Aorta (tissue), 5 donors: ENCODE data around the gene RETREG3. TPM values are rescaled to one million over a fixed set of nuclear protein-coding genes. Genes with fewer than 3 reads are reported as not detected.
A peak's percentile ranks its signal among the peaks of the same experiment; 100 is the strongest.
"Not testable (repeated sequence)": the region's sequence is repeated elsewhere in the genome, so short reads cannot be mapped to it uniquely, and the experiment has no call there.

Experiments
- ATAC-seq: fragments of 200-7000 bp; cut with Tn5 transposase; one replicate; pipeline ENCODE4 v1.9.1; 2022; ENCODE audit warnings: moderate library complexity; ENCODE audit not compliant: low FRiP score
- DNase-seq, 2 donors: peaks; one replicate each; pipeline ENCODE4 v3.0.0-alpha.2; 2020
- H3K27ac ChIP-seq, 2 donors: one replicate each; pipeline ENCODE4 v1.5.1; 2013; ENCODE audit warnings: low read length in 2 of 2, mild to moderate bottlenecking in 2 of 2, moderate library complexity in 2 of 2, control low read depth in 1 of 2, inconsistent platforms in 1 of 2, low read depth in 1 of 2
- H3K27me3 ChIP-seq, 2 donors: one replicate each; pipeline ENCODE4 v1.6.1; 2013; ENCODE audit warnings: control low read depth in 1 of 2, low read length in 1 of 2, mild to moderate bottlenecking in 1 of 2, moderate library complexity in 1 of 2; ENCODE audit not compliant: insufficient read depth in 2 of 2, control insufficient read depth in 1 of 2
- H3K36me3 ChIP-seq, 2 donors: one replicate each; pipeline ENCODE4 v1.6.1; 2013; ENCODE audit warnings: control low read depth in 1 of 2, low read length in 1 of 2, mild to moderate bottlenecking in 1 of 2; ENCODE audit not compliant: insufficient read depth in 2 of 2, control insufficient read depth in 1 of 2
- H3K4me1 ChIP-seq, 2 donors: one replicate each; pipeline ENCODE4 v1.6.1; 2013; ENCODE audit warnings: low read length in 2 of 2, control low read depth in 1 of 2, mild to moderate bottlenecking in 1 of 2, moderate library complexity in 1 of 2; ENCODE audit not compliant: insufficient read depth in 2 of 2, control insufficient read depth in 1 of 2
- H3K4me3 ChIP-seq, 2 donors: one replicate each; pipeline ENCODE4 v1.5.1; 2013; ENCODE audit warnings: low read length in 2 of 2, control low read depth in 1 of 2, mild to moderate bottlenecking in 1 of 2
- H3K9me3 ChIP-seq: one replicate; pipeline ENCODE4 v1.6.1; 2013; ENCODE audit warnings: mild to moderate bottlenecking, low read length; ENCODE audit not compliant: control insufficient read depth
- WGBS, 2 donors: extraction: QIAGEN DNeasy Blood & Tissue Kit; methylation state at CpG; one replicate each; pipeline ENCODE4 v1.1.7; 2013; 5-methylcytosine and 5-hydroxymethylcytosine counted together
- intact Hi-C, 2 donors: fragments of 100-400 bp; cut with DNase I; formaldehyde crosslinking; loops; one replicate each; pipeline versions ENCODE4 v1.14.2 to v1.15.0; 2022
- polyA plus RNA-seq, 2 donors: library from polyadenylated mRNA; stranded (reverse); fragments of 200-250 nt; gene quantifications; one replicate each; pipeline ENCODE4 v1.2.3, GENCODE V29; 2013
- total RNA-seq, 2 donors: library from RNA; stranded (reverse); fragmentation: NEBNext Ultra II Directional; extraction: Animal tissue kit (Norgen Biotek cat#: 25700); gene quantifications; one replicate each; pipeline ENCODE4 v1.2.1, GENCODE V29; 2021
- donor health status: healthy with polysubstance abuse.
- donor health status: Bipolar disorder and iron deficiency.
- donor health status: DM: no; HTN: no; CAD: no.
- donor health status: DM: no; HTN: no; CAD: no.
- donor health status: DM: yes; HTN: yes; CAD: no.

RETREG3 gene
- total and polyA plus RNA-seq, 4 donors, result 11.5 to 54.1 (median 35.3) TPM

- DNase-seq, result no peak
- no peak for ATAC-seq
- Histone ChIP-seq H3K9me3 (no peaks in the 10 kb centered on the region), H3K27ac (no peak overlapping the region), H3K27me3 (no peaks in the 10 kb centered on the region), H3K4me1 (no peaks in the 10 kb centered on the region), H3K4me3 (no peak overlapping the region), H3K36me3 (peaks cover 0 to 4% of the 10 kb centered on the region in 2 donors)
- intact Hi-C loops, result no loop called here
- WGBS, 2 donors, result 91 to 93% methylated on average over 39 of the region's 39 CpGs
Measured at GRCh38 chr17:42543190-42544079, 65.7 kb downstream of the RETREG3 start.

GRCh38 chr17:42541041-42541833, 67.9 kb downstream of the RETREG3 start:
- no peak for ATAC-seq
- no peak overlapping the region for H3K27ac ChIP-seq
- H3K4me3 ChIP-seq, result no peak overlapping the region
- H3K4me1 ChIP-seq, result no peaks in the 10 kb centered on the region
- 83 to 84% methylated on average over 17 of the region's 17 CpGs for WGBS, 2 donors
- intact Hi-C loops, result no loop called here
- peaks cover 0 to 4% of the 10 kb centered on the region in 2 donors for H3K36me3 ChIP-seq
- no peak for DNase-seq
- no peaks in the 10 kb centered on the region for H3K27me3 ChIP-seq
- no peaks in the 10 kb centered on the region for H3K9me3 ChIP-seq

GRCh38 chr17:42540558-42540957, 68.6 kb downstream of the RETREG3 start:
- H3K27me3 ChIP-seq, ATAC-seq, H3K4me1 ChIP-seq, H3K9me3 ChIP-seq, H3K36me3 ChIP-seq, H3K4me3 ChIP-seq, intact Hi-C loops, DNase-seq, H3K27ac ChIP-seq: not testable (repeated sequence)
- 87 to 98% methylated on average over 3 to 4 of the region's 4 CpGs for WGBS, 2 donors

GRCh38 chr17:42538482-42538881, 70.7 kb downstream of the RETREG3 start:
- no peak for ATAC-seq
- intact Hi-C loops, result no loop called here
- H3K27ac ChIP-seq, result no peak overlapping the region
- no peak for DNase-seq
- H3K4me3 ChIP-seq, result no peak overlapping the region
- no peaks in the 10 kb centered on the region for H3K4me1 ChIP-seq
- 94 to 96% methylated on average over 14 of the region's 14 CpGs for WGBS, 2 donors
- no peaks in the 10 kb centered on the region for H3K9me3 ChIP-seq
- H3K27me3 ChIP-seq, result no peaks in the 10 kb centered on the region
- H3K36me3 ChIP-seq, result peaks cover 0 to 4% of the 10 kb centered on the region in 2 donors

- no peak overlapping the region for H3K27ac ChIP-seq
- no peak overlapping the region for H3K4me3 ChIP-seq
- peaks cover 0 to 4% of the 10 kb centered on the region in 2 donors for H3K36me3 ChIP-seq
- intact Hi-C loops, result no loop called here
- H3K4me1 ChIP-seq, result no peaks in the 10 kb centered on the region
- H3K27me3 ChIP-seq, result no peaks in the 10 kb centered on the region
- H3K9me3 ChIP-seq, result no peaks in the 10 kb centered on the region
- ATAC-seq (no peak), DNase-seq (no peak)
- WGBS, 2 donors, result 94 to 100% methylated on average over 5 of the region's 5 CpGs
Measured at GRCh38 chr17:42537826-42538451, 71.2 kb downstream of the RETREG3 start.

- DNase-seq (no peak), ATAC-seq (peak; percentile 1)
- WGBS, 2 donors, result 84% methylated on average over 30 to 31 of the region's 31 CpGs
- H3K36me3 ChIP-seq, result peaks cover 0 to 4% of the 10 kb centered on the region in 2 donors
- intact Hi-C loops, result no loop called here
- no peaks in the 10 kb centered on the region for H3K27me3 ChIP-seq
- no peaks in the 10 kb centered on the region for H3K9me3 ChIP-seq
- peak overlapping the region in 1 of 2 donors; percentile 2 for H3K4me3 ChIP-seq
- H3K27ac ChIP-seq, result peak overlapping the region in 1 of 2 donors; percentile 55
- no peaks in the 10 kb centered on the region for H3K4me1 ChIP-seq
Measured at GRCh38 chr17:42537156-42537805, 71.9 kb downstream of the RETREG3 start.

- DNase-seq (peak; percentile 93 to 96), ATAC-seq (peak; percentile 77)
- Histone ChIP-seq H3K9me3 (no peaks in the 10 kb centered on the region), H3K4me3 (peak overlapping the region; percentile 77 to 81), H3K4me1 (no peaks in the 10 kb centered on the region), H3K36me3 (peaks cover 0 to 3% of the 10 kb centered on the region in 2 donors), H3K27me3 (no peaks in the 10 kb centered on the region), H3K27ac (peak overlapping the region in 1 of 2 donors; percentile 55)
- WGBS, 2 donors, result 1% methylated on average over 48 to 65 of the region's 65 CpGs
- intact Hi-C loops, result loop anchor here in 1 of 2 donors (1.0 kb wide), 1 partner anchor 18 kb away; no protein-coding TSS in a partner anchor
Measured at GRCh38 chr17:42536372-42537155, 72.6 kb downstream of the RETREG3 start.
